SK-N-SH treated with all-trans-retinoic acid at 6 μM for 48 hours (cell line): ENCODE measurements around the gene UBA1.

Source experiments
- ATAC-seq: fragments of 200-7000 bp; cut with Tn5 transposase; 3 replicates; pipeline ENCODE4 v1.9.1; 2020; ENCODE audit warnings: mild to moderate bottlenecking, moderate library complexity
- BACH2 ChIP-seq: fragments of 250-450 bp; sonication (Bioruptor Pico); IDR thresholded peaks from 2 replicates; pipeline ENCODE4 v1.9.0; 2021; ENCODE audit warnings: mild to moderate bottlenecking, borderline replicate concordance
- CREB5 ChIP-seq: fragments of 250-450 bp; sonication (Bioruptor Pico); IDR thresholded peaks from 2 replicates; pipeline ENCODE4 v1.5.1; 2020; ENCODE audit warnings: low read depth, mild to moderate bottlenecking, moderate library complexity
- ESRRG ChIP-seq: fragments of 250-450 bp; sonication (Bioruptor Pico); IDR thresholded peaks from 2 replicates; pipeline ENCODE4 v1.6.1; 2021; ENCODE audit warnings: mild to moderate bottlenecking
- GLIS3 ChIP-seq: fragments of 250-450 bp; sonication (Bioruptor Pico); IDR thresholded peaks from 2 replicates; pipeline ENCODE4 v1.5.0; 2020; ENCODE audit warnings: mild to moderate bottlenecking, moderate library complexity
- ISL1 ChIP-seq: fragments of 250-450 bp; sonication (Bioruptor Pico); IDR thresholded peaks from 2 replicates; pipeline ENCODE4 v2.1.2; 2022; ENCODE audit warnings: mild to moderate bottlenecking, moderate library complexity
- POU6F1 ChIP-seq: fragments of 250-450 bp; sonication (Bioruptor Pico); IDR thresholded peaks from 2 replicates; pipeline ENCODE4 v1.8.0; 2021; ENCODE audit warnings: low read depth, mild to moderate bottlenecking, moderate library complexity, borderline replicate concordance
- PPARA ChIP-seq: fragments of 250-450 bp; sonication (Bioruptor Pico); IDR thresholded peaks from 2 replicates; pipeline ENCODE4 v1.5.0; 2020; ENCODE audit warnings: mild to moderate bottlenecking, borderline replicate concordance
- RARB ChIP-seq: fragments of 250-450 bp; sonication (Bioruptor Pico); IDR thresholded peaks from 2 replicates; pipeline ENCODE4 v1.8.0; 2021; ENCODE audit warnings: mild to moderate bottlenecking, moderate library complexity
- SNAI2 ChIP-seq: fragments of 250-450 bp; sonication (Bioruptor Pico); IDR thresholded peaks from 2 replicates; pipeline ENCODE4 v1.5.0; 2020; ENCODE audit warnings: mild to moderate bottlenecking, moderate library complexity
- TCF4 ChIP-seq: fragments of 250-450 bp; sonication (Bioruptor Pico); IDR thresholded peaks from 2 replicates; pipeline ENCODE4 v1.8.0; 2021; ENCODE audit warnings: mild to moderate bottlenecking, moderate library complexity, borderline replicate concordance
- TOX ChIP-seq: fragments of 250-450 bp; sonication (Bioruptor Pico); IDR thresholded peaks from 2 replicates; pipeline ENCODE4 v1.8.0; 2021; ENCODE audit warnings: mild to moderate bottlenecking, moderate library complexity, borderline replicate concordance
- TSHZ2 ChIP-seq: fragments of 250-450 bp; sonication (Bioruptor Pico); IDR thresholded peaks from 2 replicates; pipeline ENCODE4 v1.5.0; 2020; ENCODE audit warnings: mild to moderate bottlenecking, moderate library complexity
- ZC3H10 ChIP-seq: fragments of 250-450 bp; sonication (Bioruptor Pico); IDR thresholded peaks from 2 replicates; pipeline ENCODE4 v1.5.1; 2021; ENCODE audit warnings: mild to moderate bottlenecking, moderate library complexity
- ZFP3 ChIP-seq: fragments of 250-450 bp; sonication (Bioruptor Pico); IDR thresholded peaks from 2 replicates; pipeline ENCODE4 v1.5.0; 2020; ENCODE audit warnings: mild to moderate bottlenecking, moderate library complexity
- ZFP30 ChIP-seq: fragments of 450-650 bp; formaldehyde crosslinking; IDR thresholded peaks from 2 replicates; pipeline ENCODE4 v1.5.0; 2022; ENCODE audit warnings: mild to moderate bottlenecking, moderate library complexity
- ZNF8 ChIP-seq: fragments of 450-650 bp; formaldehyde crosslinking; IDR thresholded peaks from 2 replicates; pipeline ENCODE4 v1.5.0; 2020; ENCODE audit warnings: mild to moderate bottlenecking, moderate library complexity
- TF ChIP-seq, protein P1 (sequence below): fragments of 250-450 bp; sonication (Bioruptor Pico); IDR thresholded peaks from 2 replicates; pipeline ENCODE4 v1.5.1; 2021; ENCODE audit warnings: mild to moderate bottlenecking, moderate library complexity
- TF ChIP-seq, protein P2 (sequence below): fragments of 250-450 bp; sonication (Bioruptor Pico); IDR thresholded peaks from 2 replicates; pipeline ENCODE4 v1.8.0; 2020; ENCODE audit warnings: mild to moderate bottlenecking, moderate library complexity, borderline replicate concordance

Gene UBA1

GRCh38 chrX:47186096-47186740, 7.4 kb upstream of the UBA1 start (continued):
- TF ChIP-seq, protein P1, sequence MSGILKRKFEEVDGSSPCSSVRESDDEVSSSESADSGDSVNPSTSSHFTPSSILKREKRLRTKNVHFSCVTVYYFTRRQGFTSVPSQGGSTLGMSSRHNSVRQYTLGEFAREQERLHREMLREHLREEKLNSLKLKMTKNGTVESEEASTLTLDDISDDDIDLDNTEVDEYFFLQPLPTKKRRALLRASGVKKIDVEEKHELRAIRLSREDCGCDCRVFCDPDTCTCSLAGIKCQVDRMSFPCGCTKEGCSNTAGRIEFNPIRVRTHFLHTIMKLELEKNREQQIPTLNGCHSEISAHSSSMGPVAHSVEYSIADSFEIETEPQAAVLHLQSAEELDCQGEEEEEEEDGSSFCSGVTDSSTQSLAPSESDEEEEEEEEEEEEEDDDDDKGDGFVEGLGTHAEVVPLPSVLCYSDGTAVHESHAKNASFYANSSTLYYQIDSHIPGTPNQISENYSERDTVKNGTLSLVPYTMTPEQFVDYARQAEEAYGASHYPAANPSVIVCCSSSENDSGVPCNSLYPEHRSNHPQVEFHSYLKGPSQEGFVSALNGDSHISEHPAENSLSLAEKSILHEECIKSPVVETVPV (CRISPR knock-in tag) = no peak
- TF ChIP-seq, all 23 proteins: peak for 0

DNA sequence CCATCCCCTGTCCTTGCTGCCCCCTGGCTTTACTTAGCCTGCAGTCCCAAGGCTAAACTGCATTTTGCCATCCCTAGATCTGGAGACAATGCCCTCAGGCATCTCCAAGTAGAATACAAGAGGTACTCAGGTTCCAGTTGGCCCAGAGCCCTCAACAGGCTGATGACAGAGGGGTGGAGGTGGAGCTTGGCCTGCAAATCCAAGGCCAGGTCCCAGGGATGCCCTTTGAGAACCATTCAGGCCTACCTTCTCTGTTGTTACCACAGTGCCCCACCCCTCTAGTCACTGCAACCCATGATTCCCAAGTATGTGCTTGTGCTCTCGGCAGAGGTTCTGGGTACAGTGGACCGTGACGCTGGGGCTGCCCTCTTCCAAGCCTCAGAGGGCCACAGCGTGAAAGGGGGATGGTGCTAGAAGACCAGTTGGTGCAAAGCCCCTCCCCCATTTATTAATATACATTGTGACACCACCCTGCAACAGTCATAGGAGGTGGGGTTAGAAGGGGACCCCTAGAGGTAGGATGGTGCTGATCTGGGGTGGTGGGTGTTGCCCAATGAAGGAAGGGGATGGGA, 6.4 kb upstream of the UBA1 start:
- ATAC-seq = no peak
- TF ChIP-seq ESRRG (no peak), TSHZ2 (CRISPR knock-in tag) (no peak), ZFP30 (CRISPR knock-in tag) (no peak), SNAI2 (CRISPR knock-in tag) (no peak), ISL1 (CRISPR knock-in tag) (no peak), PPARA (CRISPR knock-in tag) (no peak), POU6F1 (no peak)

DNA sequence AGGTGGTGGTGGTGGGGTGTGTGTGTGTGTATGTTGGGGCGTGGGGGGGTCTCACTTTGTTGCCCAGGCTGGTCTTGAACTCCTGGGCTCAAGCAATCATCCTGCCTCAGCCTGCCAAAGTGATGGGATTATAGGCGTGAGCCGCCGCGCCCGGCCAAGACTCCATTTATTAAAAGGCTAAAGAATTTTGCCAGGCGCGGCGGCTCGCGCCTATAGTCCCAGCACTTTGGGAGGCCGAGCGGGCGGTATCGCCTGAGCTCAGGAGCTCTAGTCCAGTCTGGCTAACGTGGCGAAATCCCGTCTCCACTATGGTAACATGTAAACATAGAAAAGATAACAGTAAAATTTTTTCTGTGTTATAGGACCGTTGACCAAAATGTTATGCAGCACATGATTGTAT, 3.7 kb upstream of the UBA1 start:
- TF ChIP-seq TOX = no peak
- no peak for TF ChIP-seq GLIS3 (CRISPR knock-in tag)
- TF ChIP-seq, protein P2, sequence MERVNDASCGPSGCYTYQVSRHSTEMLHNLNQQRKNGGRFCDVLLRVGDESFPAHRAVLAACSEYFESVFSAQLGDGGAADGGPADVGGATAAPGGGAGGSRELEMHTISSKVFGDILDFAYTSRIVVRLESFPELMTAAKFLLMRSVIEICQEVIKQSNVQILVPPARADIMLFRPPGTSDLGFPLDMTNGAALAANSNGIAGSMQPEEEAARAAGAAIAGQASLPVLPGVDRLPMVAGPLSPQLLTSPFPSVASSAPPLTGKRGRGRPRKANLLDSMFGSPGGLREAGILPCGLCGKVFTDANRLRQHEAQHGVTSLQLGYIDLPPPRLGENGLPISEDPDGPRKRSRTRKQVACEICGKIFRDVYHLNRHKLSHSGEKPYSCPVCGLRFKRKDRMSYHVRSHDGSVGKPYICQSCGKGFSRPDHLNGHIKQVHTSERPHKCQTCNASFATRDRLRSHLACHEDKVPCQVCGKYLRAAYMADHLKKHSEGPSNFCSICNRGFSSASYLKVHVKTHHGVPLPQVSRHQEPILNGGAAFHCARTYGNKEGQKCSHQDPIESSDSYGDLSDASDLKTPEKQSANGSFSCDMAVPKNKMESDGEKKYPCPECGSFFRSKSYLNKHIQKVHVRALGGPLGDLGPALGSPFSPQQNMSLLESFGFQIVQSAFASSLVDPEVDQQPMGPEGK (CRISPR knock-in tag) = no peak
- no peak for TF ChIP-seq ZC3H10
- no peak for TF ChIP-seq ISL1 (CRISPR knock-in tag)
- no peak for TF ChIP-seq TSHZ2 (CRISPR knock-in tag)
- TF ChIP-seq BACH2 (CRISPR knock-in tag) = no peak
- TF ChIP-seq CREB5 = no peak
- TF ChIP-seq SNAI2 (CRISPR knock-in tag) = no peak
- TF ChIP-seq ESRRG = no peak
- no peak for TF ChIP-seq RARB (CRISPR knock-in tag)
- TF ChIP-seq PPARA (CRISPR knock-in tag) = no peak
- no peak for TF ChIP-seq ZFP30 (CRISPR knock-in tag)
- no peak for TF ChIP-seq ZFP3 (CRISPR knock-in tag)
- TF ChIP-seq TCF4 (CRISPR knock-in tag) = no peak
- no peak for TF ChIP-seq POU6F1
- no peak for TF ChIP-seq ZNF8 (CRISPR knock-in tag)
- no peak for ATAC-seq
